T-helper 17 cell (primary cell): ENCODE measurements around the gene ANKS1B. TPM values are rescaled to one million over a fixed set of nuclear protein-coding genes. Genes with fewer than 3 reads are reported as not detected.

Source experiments
- ATAC-seq: fragments of 150-1000 bp; cut with Tn5 transposase; 2 replicates; pipeline ENCODE4 v1.10.0; 2021; ENCODE audit warnings: mild to moderate bottlenecking, moderate library complexity
- DNase-seq, 3 donors: peaks; one replicate each; pipeline versions ENCODE4 v3.0.0 to v3.0.0-alpha.2; 2020 to 2021
- H3K9me3 ChIP-seq: one replicate; pipeline ENCODE4 v1.7.0; 2013; ENCODE audit warnings: low read length, mild to moderate bottlenecking; ENCODE audit not compliant: control insufficient read depth, poor library complexity, severe bottlenecking
- H3K27ac Mint-ChIP-seq: one replicate; pipeline ENCODE4 v1.8.0; 2022; ENCODE audit warnings: mild to moderate bottlenecking, moderate library complexity, mixed read lengths
- H3K27me3 Mint-ChIP-seq: one replicate; pipeline ENCODE4 v1.8.0; 2022; ENCODE audit warnings: mixed read lengths
- H3K36me3 Mint-ChIP-seq: one replicate; pipeline ENCODE4 v1.8.0; 2022; ENCODE audit warnings: low read depth, mixed read lengths
- H3K4me1 Mint-ChIP-seq: one replicate; pipeline ENCODE4 v1.8.0; 2022; ENCODE audit warnings: mild to moderate bottlenecking, mixed read lengths
- H3K4me3 Mint-ChIP-seq: one replicate; pipeline ENCODE4 v1.8.0; 2022; ENCODE audit warnings: mild to moderate bottlenecking, moderate library complexity, mixed read lengths
- total RNA-seq, 4 donors: library from RNA in 2 of 4; stranded (reverse) in 2 of 4; gene quantifications; one replicate each; pipeline ENCODE4 v1.2.3 and lab custom pipeline; 2022 to 2026

Gene ANKS1B
- total RNA-seq, 2 donors from 2014 or later = 0.35 to 1.2 TPM

- Mint-ChIP-seq H3K36me3 (no peaks in the 10 kb centered on the region), H3K27ac (no peak overlapping the region), H3K4me1 (no peaks in the 10 kb centered on the region), H3K4me3 (no peak overlapping the region), H3K27me3 (no peaks in the 10 kb centered on the region)
- H3K9me3 ChIP-seq = no peaks in the 10 kb centered on the region
- no peak for DNase-seq
- no peak for ATAC-seq
Measured at GRCh38 chr12:99713946-99714520, 270.7 kb downstream of the ANKS1B start.

- H3K27me3 Mint-ChIP-seq = no peaks in the 10 kb centered on the region
- H3K36me3 Mint-ChIP-seq = no peaks in the 10 kb centered on the region
- no peak overlapping the region for H3K4me3 Mint-ChIP-seq
- DNase-seq = no peak
- H3K9me3 ChIP-seq = no peaks in the 10 kb centered on the region
- no peak overlapping the region for H3K27ac Mint-ChIP-seq
- H3K4me1 Mint-ChIP-seq = no peaks in the 10 kb centered on the region
- no peak for ATAC-seq
Measured at GRCh38 chr12:99712281-99712680, 272.5 kb downstream of the ANKS1B start.

- ATAC-seq = no peak
- no peaks in the 10 kb centered on the region for H3K36me3 Mint-ChIP-seq
- no peaks in the 10 kb centered on the region for H3K4me1 Mint-ChIP-seq
Measured at GRCh38 chr12:99711246-99711645, 273.5 kb downstream of the ANKS1B start.

GRCh38 chr12:99709619-99710018 is 275.1 kb downstream of the ANKS1B start:
- Mint-ChIP-seq H3K4me3 (no peak overlapping the region), H3K27me3 (no peaks in the 10 kb centered on the region), H3K4me1 (no peaks in the 10 kb centered on the region), H3K27ac (no peak overlapping the region), H3K36me3 (no peaks in the 10 kb centered on the region)
- DNase-seq = no peak
- H3K9me3 ChIP-seq = no peaks in the 10 kb centered on the region
- ATAC-seq = no peak

More at GRCh38 chr12:99711246-99711645, 273.5 kb downstream of the ANKS1B start:
- Mint-ChIP-seq H3K27me3 (no peaks in the 10 kb centered on the region), H3K27ac (no peak overlapping the region), H3K4me3 (no peak overlapping the region)
- no peak for DNase-seq
- no peaks in the 10 kb centered on the region for H3K9me3 ChIP-seq

- no peaks in the 10 kb centered on the region for H3K27me3 Mint-ChIP-seq
- no peaks in the 10 kb centered on the region for H3K9me3 ChIP-seq
- DNase-seq = no peak
- no peak for ATAC-seq
- no peak overlapping the region for H3K4me3 Mint-ChIP-seq
- H3K36me3 Mint-ChIP-seq = no peaks in the 10 kb centered on the region
- no peak overlapping the region for H3K27ac Mint-ChIP-seq
- H3K4me1 Mint-ChIP-seq = no peaks in the 10 kb centered on the region
Measured at GRCh38 chr12:99709116-99709515, 275.6 kb downstream of the ANKS1B start.

- ATAC-seq (no peak), DNase-seq (no peak)
- Mint-ChIP-seq H3K27ac (no peak overlapping the region), H3K4me3 (no peak overlapping the region), H3K36me3 (no peaks in the 10 kb centered on the region), H3K27me3 (no peaks in the 10 kb centered on the region), H3K4me1 (no peaks in the 10 kb centered on the region)
- H3K9me3 ChIP-seq = no peaks in the 10 kb centered on the region
Measured at GRCh38 chr12:99707883-99708282, 276.9 kb downstream of the ANKS1B start.

GRCh38 chr12:99706736-99707473 is 277.8 kb downstream of the ANKS1B start:
- H3K36me3 Mint-ChIP-seq = no peaks in the 10 kb centered on the region

GRCh38 chr12:99704458-99704857 is 280.3 kb downstream of the ANKS1B start:
- Mint-ChIP-seq H3K27me3 (no peaks in the 10 kb centered on the region), H3K27ac (no peak overlapping the region), H3K4me1 (no peaks in the 10 kb centered on the region), H3K36me3 (no peaks in the 10 kb centered on the region), H3K4me3 (no peak overlapping the region)
- H3K9me3 ChIP-seq = no peaks in the 10 kb centered on the region
- no peak for DNase-seq
- ATAC-seq = no peak

More at GRCh38 chr12:99706736-99707473, 277.8 kb downstream of the ANKS1B start:
- H3K27me3 Mint-ChIP-seq = no peaks in the 10 kb centered on the region
- ATAC-seq = no peak
- no peak for DNase-seq
- no peaks in the 10 kb centered on the region for H3K9me3 ChIP-seq
- H3K4me3 Mint-ChIP-seq = no peak overlapping the region
- no peaks in the 10 kb centered on the region for H3K4me1 Mint-ChIP-seq
- H3K27ac Mint-ChIP-seq = no peak overlapping the region

- ATAC-seq = no peak
- no peak for DNase-seq
- H3K4me1 Mint-ChIP-seq = no peaks in the 10 kb centered on the region
- no peaks in the 10 kb centered on the region for H3K27me3 Mint-ChIP-seq
- no peaks in the 10 kb centered on the region for H3K36me3 Mint-ChIP-seq
- no peak overlapping the region for H3K27ac Mint-ChIP-seq
- H3K4me3 Mint-ChIP-seq = no peak overlapping the region
- no peaks in the 10 kb centered on the region for H3K9me3 ChIP-seq
Measured at GRCh38 chr12:99704036-99704435, 280.7 kb downstream of the ANKS1B start.

GRCh38 chr12:99700032-99700431 is 284.7 kb downstream of the ANKS1B start:
- Mint-ChIP-seq H3K4me1 (no peaks in the 10 kb centered on the region), H3K27me3 (no peaks in the 10 kb centered on the region), H3K36me3 (no peaks in the 10 kb centered on the region), H3K27ac (no peak overlapping the region), H3K4me3 (no peak overlapping the region)
- no peak for ATAC-seq
- no peaks in the 10 kb centered on the region for H3K9me3 ChIP-seq
- DNase-seq = no peak

GRCh38 chr12:99695050-99695449 is 289.7 kb downstream of the ANKS1B start:
- Mint-ChIP-seq H3K27me3 (no peaks in the 10 kb centered on the region), H3K36me3 (peaks cover 3% of the 10 kb centered on the region), H3K27ac (no peak overlapping the region), H3K4me1 (no peaks in the 10 kb centered on the region), H3K4me3 (no peak overlapping the region)
- DNase-seq (no peak), ATAC-seq (no peak)
- no peaks in the 10 kb centered on the region for H3K9me3 ChIP-seq

- no peak overlapping the region for H3K4me3 Mint-ChIP-seq
- no peaks in the 10 kb centered on the region for H3K36me3 Mint-ChIP-seq
- no peak overlapping the region for H3K27ac Mint-ChIP-seq
- no peaks in the 10 kb centered on the region for H3K9me3 ChIP-seq
- ATAC-seq = no peak
- DNase-seq = no peak
- no peaks in the 10 kb centered on the region for H3K4me1 Mint-ChIP-seq
- no peaks in the 10 kb centered on the region for H3K27me3 Mint-ChIP-seq
Measured at GRCh38 chr12:99686142-99686541, 298.6 kb downstream of the ANKS1B start.

GRCh38 chr12:99680276-99680675 is 304.5 kb downstream of the ANKS1B start:
- no peaks in the 10 kb centered on the region for H3K9me3 ChIP-seq
- no peak for DNase-seq
- Mint-ChIP-seq H3K4me3 (no peak overlapping the region), H3K27me3 (no peaks in the 10 kb centered on the region), H3K27ac (no peak overlapping the region), H3K36me3 (no peaks in the 10 kb centered on the region), H3K4me1 (no peaks in the 10 kb centered on the region)
- ATAC-seq = no peak

GRCh38 chr12:99670635-99671034 is 314.1 kb downstream of the ANKS1B start:
- H3K27ac Mint-ChIP-seq = no peak overlapping the region
- no peak overlapping the region for H3K4me3 Mint-ChIP-seq
- ATAC-seq (no peak), DNase-seq (no peak)
- no peaks in the 10 kb centered on the region for H3K4me1 Mint-ChIP-seq
- no peaks in the 10 kb centered on the region for H3K36me3 Mint-ChIP-seq
- no peaks in the 10 kb centered on the region for H3K9me3 ChIP-seq
- no peaks in the 10 kb centered on the region for H3K27me3 Mint-ChIP-seq
